Liver (tissue), 3 donors: ENCODE results near the gene AUNIP.

Experiments
- ATF3 ChIP-seq: IDR thresholded peaks from 2 replicates; pipeline ENCODE4 v1.6.1; 2016; ENCODE audit warnings: antibody characterized with exemption
- CTCF ChIP-seq: fragments of 150-350 bp; IDR thresholded peaks from 2 replicates; pipeline ENCODE4 v1.5.1; 2017; ENCODE audit warnings: improper control_type of control experiment, low read depth, low read length; ENCODE audit not compliant: missing input control
- EGR1 ChIP-seq, 2 donors: IDR thresholded peaks; 2 replicates each; pipeline ENCODE4 v1.6.1; 2016 to 2018; ENCODE audit warnings: antibody characterized with exemption in 2 of 2, low read depth in 2 of 2
- FOXA1 ChIP-seq: IDR thresholded peaks from 2 replicates; pipeline ENCODE4 v1.6.1; 2016; ENCODE audit warnings: antibody characterized with exemption
- FOXA2 ChIP-seq: IDR thresholded peaks from 2 replicates; pipeline ENCODE4 v1.6.1; 2016; ENCODE audit warnings: antibody characterized with exemption
- GABPA ChIP-seq, 2 donors: IDR thresholded peaks in 1 of 2; conservative IDR thresholded peaks in 1 of 2; 2 replicates each; pipeline ENCODE4 v1.6.1; 2016; ENCODE audit warnings: antibody characterized with exemption in 2 of 2, mild to moderate bottlenecking in 1 of 2, moderate library complexity in 1 of 2
- JUND ChIP-seq, 2 donors: IDR thresholded peaks; 2 replicates each; pipeline ENCODE4 v1.6.1; 2016; ENCODE audit warnings: antibody characterized with exemption in 2 of 2
- MAX ChIP-seq: IDR thresholded peaks from 2 replicates; pipeline ENCODE4 v1.6.1; 2016; ENCODE audit warnings: antibody characterized with exemption
- RAD21 ChIP-seq, 2 donors: IDR thresholded peaks; 2 replicates each; pipeline ENCODE4 v1.6.1; 2016; ENCODE audit warnings: antibody characterized with exemption in 2 of 2, mild to moderate bottlenecking in 2 of 2
- REST ChIP-seq: IDR thresholded peaks from 2 replicates; pipeline ENCODE4 v1.6.1; 2016; ENCODE audit warnings: antibody characterized with exemption, mild to moderate bottlenecking
- SP1 ChIP-seq: IDR thresholded peaks from 2 replicates; pipeline ENCODE4 v1.6.1; 2018; ENCODE audit warnings: antibody characterized with exemption, mild to moderate bottlenecking
- TAF1 ChIP-seq: conservative IDR thresholded peaks from 2 replicates; pipeline ENCODE4 v1.6.1; 2016; ENCODE audit warnings: antibody characterized with exemption, mild to moderate bottlenecking
- YY1 ChIP-seq: IDR thresholded peaks from 2 replicates; pipeline ENCODE4 v1.6.1; 2016; ENCODE audit warnings: antibody characterized with exemption, mild to moderate bottlenecking
- TF ChIP-seq, protein P1 (sequence below): IDR thresholded peaks from 2 replicates; pipeline ENCODE4 v1.6.1; 2016; ENCODE audit warnings: antibody characterized with exemption
- donor health status: healthy.
- donor health status: healthy.

DNA sequence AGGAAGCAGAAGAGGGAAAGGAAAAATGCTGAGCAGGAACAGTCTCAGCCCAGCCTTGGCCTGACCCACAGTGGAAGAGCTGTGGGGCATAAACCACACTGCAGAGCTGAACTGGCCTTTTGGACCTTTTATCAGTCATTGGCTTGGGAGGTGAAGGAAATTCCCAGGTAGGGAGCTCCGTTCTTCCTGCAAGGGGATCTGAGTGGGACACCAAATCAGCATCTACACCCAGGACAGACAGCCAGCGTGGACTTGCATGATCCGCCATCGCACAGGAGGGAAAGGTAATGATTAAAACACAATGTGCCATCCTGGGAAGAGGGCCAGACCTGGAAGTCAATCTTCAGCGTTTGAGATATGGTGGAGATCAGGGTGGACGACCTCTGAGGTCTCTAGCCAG, 40.7 kb downstream of the AUNIP start:
- TF ChIP-seq CTCF = no peak
- peak; percentile 19 for TF ChIP-seq YY1
- no peak for TF ChIP-seq TAF1
- TF ChIP-seq REST = no peak
- peak; percentile 24 for TF ChIP-seq SP1
- TF ChIP-seq JUND (IDR thresholded peaks at IDR 0.05) = no peak
- TF ChIP-seq, protein P1, sequence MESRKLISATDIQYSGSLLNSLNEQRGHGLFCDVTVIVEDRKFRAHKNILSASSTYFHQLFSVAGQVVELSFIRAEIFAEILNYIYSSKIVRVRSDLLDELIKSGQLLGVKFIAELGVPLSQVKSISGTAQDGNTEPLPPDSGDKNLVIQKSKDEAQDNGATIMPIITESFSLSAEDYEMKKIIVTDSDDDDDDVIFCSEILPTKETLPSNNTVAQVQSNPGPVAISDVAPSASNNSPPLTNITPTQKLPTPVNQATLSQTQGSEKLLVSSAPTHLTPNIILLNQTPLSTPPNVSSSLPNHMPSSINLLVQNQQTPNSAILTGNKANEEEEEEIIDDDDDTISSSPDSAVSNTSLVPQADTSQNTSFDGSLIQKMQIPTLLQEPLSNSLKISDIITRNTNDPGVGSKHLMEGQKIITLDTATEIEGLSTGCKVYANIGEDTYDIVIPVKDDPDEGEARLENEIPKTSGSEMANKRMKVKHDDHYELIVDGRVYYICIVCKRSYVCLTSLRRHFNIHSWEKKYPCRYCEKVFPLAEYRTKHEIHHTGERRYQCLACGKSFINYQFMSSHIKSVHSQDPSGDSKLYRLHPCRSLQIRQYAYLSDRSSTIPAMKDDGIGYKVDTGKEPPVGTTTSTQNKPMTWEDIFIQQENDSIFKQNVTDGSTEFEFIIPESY = no peak
- no peak for TF ChIP-seq FOXA1
- no peak for TF ChIP-seq RAD21 (IDR thresholded peaks at IDR 0.05)
- no peak for TF ChIP-seq MAX
- no peak for TF ChIP-seq GABPA (IDR thresholded peaks at IDR 0.05 in 1 of 2, conservative IDR thresholded peaks at IDR 0.05 in 1 of 2)
- TF ChIP-seq ATF3 = no peak
- no peak for TF ChIP-seq FOXA2
- no peak for TF ChIP-seq EGR1 (IDR thresholded peaks at IDR 0.05; ENCODE audit: low read depth in 2 of 2)
